ENCODE measurements around the gene TTC4.
"Not testable (repeated sequence)": the region's sequence is repeated elsewhere in the genome, so short reads cannot be mapped to it uniquely, and the experiment has no call there.

Gene TTC4

DNA sequence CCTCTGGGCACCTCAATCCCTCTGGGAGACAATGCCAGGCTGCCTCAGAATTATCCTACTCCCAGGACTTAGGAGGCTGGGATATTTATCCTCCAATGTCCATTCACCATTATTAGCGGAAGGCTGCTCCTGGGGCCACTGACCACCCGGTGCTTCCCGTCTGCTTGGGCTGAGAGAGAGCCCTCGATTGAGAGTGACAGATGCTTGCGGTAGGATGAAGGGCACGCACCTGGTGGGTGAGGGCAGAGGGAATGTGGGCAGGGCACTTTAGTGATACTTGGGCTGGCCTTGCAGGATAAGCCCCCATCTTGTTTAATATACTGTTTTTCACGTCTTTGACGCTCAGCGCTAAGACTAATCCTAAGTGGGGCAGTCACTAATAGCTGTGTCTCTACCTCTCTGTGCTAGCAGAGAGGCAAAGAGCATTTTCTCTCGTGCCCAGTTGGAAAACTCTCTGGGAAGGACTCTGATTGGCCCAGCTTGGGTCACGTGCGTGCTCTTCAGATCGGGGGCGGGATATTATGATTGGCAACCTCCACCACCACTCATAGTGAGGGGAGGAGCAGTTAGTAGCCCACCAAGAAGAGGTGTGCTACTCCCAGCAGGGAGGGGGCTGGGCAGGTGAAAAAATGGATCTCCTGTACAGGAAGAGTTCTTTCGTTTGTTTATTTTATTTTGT, 59.3 kb downstream of the TTC4 start:
- Histone ChIP-seq H4K20me1 (ENCODE audit: insufficient read depth, low read length) (no peaks in the 10 kb centered on the region), H3K4me2 (ENCODE audit: low read depth, low read length) (no peak overlapping the region), H3K9ac (ENCODE audit: low read length) (no peak overlapping the region), H3F3A (ENCODE audit: insufficient read depth, low read length) (no peaks in the 10 kb centered on the region), H3K79me2 (ENCODE audit: low read length) (no peaks in the 10 kb centered on the region), H3K4me1 (ENCODE audit: low read length) (no peaks in the 10 kb centered on the region), H3K36me3 (replicated peaks; ENCODE audit: insufficient read depth, low read length) (no peaks in the 10 kb centered on the region), H3K4me3 (ENCODE audit: low read length) (no peak overlapping the region), H3K9me2 (replicated peaks; ENCODE audit: insufficient read depth, low read length) (no peaks in the 10 kb centered on the region), H2AFZ (ENCODE audit: low read length) (no peak overlapping the region), H3K9me3 (replicated peaks; ENCODE audit: insufficient read depth, low read length) (no peaks in the 10 kb centered on the region), H3K27me3 (replicated peaks; ENCODE audit: insufficient read depth, low read length) (no peaks in the 10 kb centered on the region), H3K27ac (ENCODE audit: low read length) (no peak overlapping the region)
- peak; percentile 34 for DNase-seq
- TF ChIP-seq EZH2 (optimal IDR thresholded peaks at IDR 0.05; ENCODE audit: low read depth, low read length): no peak
- TF ChIP-seq EZH2phosphoT487 (IDR thresholded peaks at IDR 0.05; ENCODE audit: low read length): no peak
- TF ChIP-seq, protein P1, sequence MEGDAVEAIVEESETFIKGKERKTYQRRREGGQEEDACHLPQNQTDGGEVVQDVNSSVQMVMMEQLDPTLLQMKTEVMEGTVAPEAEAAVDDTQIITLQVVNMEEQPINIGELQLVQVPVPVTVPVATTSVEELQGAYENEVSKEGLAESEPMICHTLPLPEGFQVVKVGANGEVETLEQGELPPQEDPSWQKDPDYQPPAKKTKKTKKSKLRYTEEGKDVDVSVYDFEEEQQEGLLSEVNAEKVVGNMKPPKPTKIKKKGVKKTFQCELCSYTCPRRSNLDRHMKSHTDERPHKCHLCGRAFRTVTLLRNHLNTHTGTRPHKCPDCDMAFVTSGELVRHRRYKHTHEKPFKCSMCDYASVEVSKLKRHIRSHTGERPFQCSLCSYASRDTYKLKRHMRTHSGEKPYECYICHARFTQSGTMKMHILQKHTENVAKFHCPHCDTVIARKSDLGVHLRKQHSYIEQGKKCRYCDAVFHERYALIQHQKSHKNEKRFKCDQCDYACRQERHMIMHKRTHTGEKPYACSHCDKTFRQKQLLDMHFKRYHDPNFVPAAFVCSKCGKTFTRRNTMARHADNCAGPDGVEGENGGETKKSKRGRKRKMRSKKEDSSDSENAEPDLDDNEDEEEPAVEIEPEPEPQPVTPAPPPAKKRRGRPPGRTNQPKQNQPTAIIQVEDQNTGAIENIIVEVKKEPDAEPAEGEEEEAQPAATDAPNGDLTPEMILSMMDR (IDR thresholded peaks at IDR 0.05; ENCODE audit: low read length): no peak

- not testable (repeated sequence) for H3F3A ChIP-seq (ENCODE audit: insufficient read depth, low read length); H3K4me3 ChIP-seq (ENCODE audit: low read length); H3K9me2 ChIP-seq (replicated peaks; ENCODE audit: insufficient read depth, low read length); H3K36me3 ChIP-seq (replicated peaks; ENCODE audit: insufficient read depth, low read length); H3K4me1 ChIP-seq (ENCODE audit: low read length); H2AFZ ChIP-seq (ENCODE audit: low read length); H4K20me1 ChIP-seq (ENCODE audit: insufficient read depth, low read length); H3K9ac ChIP-seq (ENCODE audit: low read length); H3K4me2 ChIP-seq (ENCODE audit: low read depth, low read length); H3K27ac ChIP-seq (ENCODE audit: low read length); H3K27me3 ChIP-seq (replicated peaks; ENCODE audit: insufficient read depth, low read length); H3K79me2 ChIP-seq (ENCODE audit: low read length); DNase-seq; H3K9me3 ChIP-seq (replicated peaks; ENCODE audit: insufficient read depth, low read length)
Measured at GRCh38 chr1:54775828-54776721, 60.4 kb downstream of the TTC4 start.

DNA sequence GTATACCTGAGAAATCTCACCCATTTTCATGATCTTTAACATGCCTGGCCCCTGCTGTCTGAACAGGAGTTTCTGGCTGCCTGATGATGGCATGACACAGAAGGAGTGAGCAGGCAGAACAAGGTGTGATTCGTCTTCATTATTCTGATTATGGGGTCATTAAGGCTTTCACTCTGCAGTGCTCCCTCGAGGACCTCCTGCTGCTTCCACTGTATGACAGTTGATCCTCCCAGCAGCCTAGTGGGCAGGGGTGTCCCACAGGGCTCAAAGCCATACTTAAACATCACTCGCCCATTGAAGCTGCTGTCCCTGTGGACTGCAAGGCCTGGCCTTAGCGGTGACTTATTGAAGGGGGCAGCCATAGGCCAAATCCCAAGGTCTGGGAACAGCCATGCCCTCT, 61.4 kb downstream of the TTC4 start:
- no peak for TF ChIP-seq EZH2 (optimal IDR thresholded peaks at IDR 0.05; ENCODE audit: low read depth, low read length)
- TF ChIP-seq, protein P1 (IDR thresholded peaks at IDR 0.05; ENCODE audit: low read length): no peak
- no peak overlapping the region for H2AFZ ChIP-seq (ENCODE audit: low read length)

GRCh38 chr1:54777431-54777830, 61.8 kb downstream of the TTC4 start:
- H3K4me3 ChIP-seq (ENCODE audit: low read length): no peak overlapping the region
- no peaks in the 10 kb centered on the region for H3K27me3 ChIP-seq (replicated peaks; ENCODE audit: insufficient read depth, low read length)
- no peak overlapping the region for H3K27ac ChIP-seq (ENCODE audit: low read length)
- no peaks in the 10 kb centered on the region for H4K20me1 ChIP-seq (ENCODE audit: insufficient read depth, low read length)
- H2AFZ ChIP-seq (ENCODE audit: low read length): no peak overlapping the region
- no peak for DNase-seq
- no peaks in the 10 kb centered on the region for H3K4me1 ChIP-seq (ENCODE audit: low read length)
- H3K36me3 ChIP-seq (replicated peaks; ENCODE audit: insufficient read depth, low read length): no peaks in the 10 kb centered on the region
- no peaks in the 10 kb centered on the region for H3K9me3 ChIP-seq (replicated peaks; ENCODE audit: insufficient read depth, low read length)
- TF ChIP-seq EZH2phosphoT487 (IDR thresholded peaks at IDR 0.05; ENCODE audit: low read length): no peak
- no peak for TF ChIP-seq EZH2 (optimal IDR thresholded peaks at IDR 0.05; ENCODE audit: low read depth, low read length)
- TF ChIP-seq, protein P1 (IDR thresholded peaks at IDR 0.05; ENCODE audit: low read length): no peak
- no peaks in the 10 kb centered on the region for H3K79me2 ChIP-seq (ENCODE audit: low read length)
- H3K9me2 ChIP-seq (replicated peaks; ENCODE audit: insufficient read depth, low read length): no peaks in the 10 kb centered on the region
- H3F3A ChIP-seq (ENCODE audit: insufficient read depth, low read length): no peaks in the 10 kb centered on the region
- no peak overlapping the region for H3K9ac ChIP-seq (ENCODE audit: low read length)
- no peak overlapping the region for H3K4me2 ChIP-seq (ENCODE audit: low read depth, low read length)

More for the DNA sequence above, 61.4 kb downstream of the TTC4 start:
- Histone ChIP-seq H3K27ac (ENCODE audit: low read length) (no peak overlapping the region), H3K27me3 (replicated peaks; ENCODE audit: insufficient read depth, low read length) (no peaks in the 10 kb centered on the region), H3K79me2 (ENCODE audit: low read length) (no peaks in the 10 kb centered on the region), H3K4me3 (ENCODE audit: low read length) (no peak overlapping the region), H3K4me2 (ENCODE audit: low read depth, low read length) (no peak overlapping the region), H3K4me1 (ENCODE audit: low read length) (no peaks in the 10 kb centered on the region), H3K9me2 (replicated peaks; ENCODE audit: insufficient read depth, low read length) (no peaks in the 10 kb centered on the region), H3K9me3 (replicated peaks; ENCODE audit: insufficient read depth, low read length) (no peaks in the 10 kb centered on the region), H3F3A (ENCODE audit: insufficient read depth, low read length) (no peaks in the 10 kb centered on the region), H3K36me3 (replicated peaks; ENCODE audit: insufficient read depth, low read length) (no peaks in the 10 kb centered on the region), H4K20me1 (ENCODE audit: insufficient read depth, low read length) (no peaks in the 10 kb centered on the region), H3K9ac (ENCODE audit: low read length) (no peak overlapping the region)
- DNase-seq: no peak

Data from MM.1S (cell line).